SK-N-SH (cell line): Measurements from ENCODE around the gene SCN1B. TPM values are rescaled to one million over a fixed set of nuclear protein-coding genes. Genes with fewer than 3 reads are reported as not detected.
"Not testable (repeated sequence)": the region's sequence is repeated elsewhere in the genome, so short reads cannot be mapped to it uniquely, and the experiment has no call there.

Experiments
- CTCF ChIA-PET: fragments of 300-600, 350-600 bp; formaldehyde crosslinking; extraction: SDS; loops from one replicate; lab custom pipeline; 2021; lab: Yijun Ruan, JAX
- POLR2A ChIA-PET: fragments of 350-600 bp; sonication (Branson Sonifier 250); formaldehyde crosslinking; extraction: SDS; loops from one replicate; lab custom pipeline; 2020; ENCODE audit warnings: antibody characterized with exemption, inconsistent platforms; lab: Yijun Ruan, JAX
- DNase-seq: peaks from one replicate; pipeline ENCODE4 v3.0.0; 2012
- H2AFZ ChIP-seq: fragments of 200-600 bp; sonication (generic); 2 replicates; pipeline ENCODE4 v1.8.1; 2016; ENCODE audit warnings: antibody characterized with exemption, mild to moderate bottlenecking, low read depth
- H3F3A ChIP-seq: fragments of 200-600 bp; sonication (generic); replicated peaks from 2 replicates; pipeline ENCODE3; 2016; ENCODE audit warnings: antibody characterized with exemption, mild to moderate bottlenecking; ENCODE audit not compliant: insufficient read depth
- H3K27ac ChIP-seq, 2 experiments: fragments of 200-500 bp in 1 of 2; fragments of 200-600 bp in 1 of 2; sonication (Bioruptor generic) in 1 of 2; sonication (generic), shearing (Covaris generic) in 1 of 2; 2 replicates each; pipeline versions ENCODE4 v1.5.1 to v1.6.1; 2014 to 2016; ENCODE audit warnings: low read depth in 2 of 2, inconsistent platforms in 1 of 2, low read length in 1 of 2, mild to moderate bottlenecking in 1 of 2, mixed read lengths in 1 of 2
- H3K27me3 ChIP-seq: fragments of 200-600 bp; sonication (generic), shearing (Covaris generic); 2 replicates; pipeline ENCODE4 v1.6.1; 2016; ENCODE audit warnings: mixed run types; ENCODE audit not compliant: insufficient read depth
- H3K36me3 ChIP-seq, 2 experiments: fragments of 200-500 bp in 1 of 2; fragments of 200-600 bp in 1 of 2; sonication (Bioruptor generic) in 1 of 2; sonication (generic) in 1 of 2; replicated peaks in 1 of 2; 2 replicates each; pipeline versions ENCODE3 to v1.5.1; 2014 to 2016; ENCODE audit warnings: low read length in 1 of 2, mild to moderate bottlenecking in 1 of 2; ENCODE audit not compliant: insufficient read depth in 2 of 2, control insufficient read depth in 1 of 2
- H3K4me1 ChIP-seq, 2 experiments: fragments of 200-500 bp in 1 of 2; fragments of 200-600 bp in 1 of 2; sonication (Bioruptor generic) in 1 of 2; sonication (generic), shearing (Covaris generic) in 1 of 2; 2 replicates each; pipeline versions ENCODE4 v1.5.1 to v1.6.1; 2014 to 2016; ENCODE audit warnings: low read depth in 1 of 2, low read length in 1 of 2, mixed run types in 1 of 2; ENCODE audit not compliant: insufficient read depth in 2 of 2, control insufficient read depth in 1 of 2
- H3K4me2 ChIP-seq: fragments of 200-600 bp; sonication (generic), shearing (Covaris generic); 2 replicates; pipeline ENCODE4 v1.6.1; 2017; ENCODE audit warnings: mixed run types
- H3K4me3 ChIP-seq, 2 experiments: fragments of 200-500 bp in 1 of 2; fragments of 200-600 bp in 1 of 2; sonication (Bioruptor generic) in 1 of 2; sonication (generic), shearing (Covaris generic) in 1 of 2; 2 replicates each; pipeline versions ENCODE4 v1.5.1 to v1.8.1; 2014 to 2016; ENCODE audit warnings: low read depth in 2 of 2, inconsistent platforms in 1 of 2, low read length in 1 of 2, mild to moderate bottlenecking in 1 of 2, mixed read lengths in 1 of 2, moderate library complexity in 1 of 2
- H3K79me2 ChIP-seq: fragments of 200-600 bp; sonication (generic); 2 replicates; pipeline ENCODE4 v1.8.1; 2017; ENCODE audit warnings: mild to moderate bottlenecking; ENCODE audit not compliant: insufficient read depth
- H3K9ac ChIP-seq: fragments of 200-600 bp; sonication (generic); 2 replicates; pipeline ENCODE4 v1.6.1; 2017; ENCODE audit warnings: mixed run types
- H3K9me2 ChIP-seq: fragments of 200-600 bp; sonication (generic); 2 replicates; pipeline ENCODE4 v1.6.1; 2017; ENCODE audit warnings: mixed run types
- H3K9me3 ChIP-seq: fragments of 200-600 bp; sonication (generic); 2 replicates; pipeline ENCODE4 v1.6.1; 2017; ENCODE audit warnings: mixed run types, mild to moderate bottlenecking, moderate library complexity
- H4K20me1 ChIP-seq: fragments of 200-600 bp; sonication (generic); 2 replicates; pipeline ENCODE4 v1.6.1; 2017; ENCODE audit warnings: mild to moderate bottlenecking, mixed run types; ENCODE audit not compliant: insufficient read depth
- CHD2 ChIP-seq: fragments of 150-350 bp; IDR thresholded peaks from 2 replicates; pipeline ENCODE4 v1.6.1; 2018; ENCODE audit warnings: low read length; ENCODE audit not compliant: partially characterized antibody
- FOSL2 ChIP-seq: IDR thresholded peaks from 2 replicates; pipeline ENCODE4 v1.4.0; 2012; ENCODE audit warnings: low read depth, mild to moderate bottlenecking, moderate library complexity, borderline replicate concordance
- FOXJ3 ChIP-seq: sonication (generic); formaldehyde crosslinking; IDR thresholded peaks from 2 replicates; pipeline ENCODE4 v1.5.1; 2020; ENCODE audit warnings: mild to moderate bottlenecking, missing genetic modification reagents
- GABPA ChIP-seq: IDR thresholded peaks from 2 replicates; pipeline ENCODE4 v1.4.0; 2012; ENCODE audit warnings: low read depth, mild to moderate bottlenecking
- GATA2 ChIP-seq: sonication (generic); formaldehyde crosslinking; IDR thresholded peaks from 2 replicates; pipeline ENCODE4 v1.5.0; 2020; ENCODE audit warnings: mild to moderate bottlenecking, missing genetic modification reagents
- JUND ChIP-seq: IDR thresholded peaks from 2 replicates; pipeline ENCODE4 v1.4.0; 2012
- NRF1 ChIP-seq: IDR thresholded peaks from 2 replicates; pipeline ENCODE4 v1.6.1; 2012; ENCODE audit warnings: low read depth, mild to moderate bottlenecking, low read length
- POLR2AphosphoS5 ChIP-seq: IDR thresholded peaks from 2 replicates; pipeline ENCODE4 v1.6.1; 2012; ENCODE audit warnings: low read depth, low read length
- RAD21 ChIP-seq: IDR thresholded peaks from 2 replicates; pipeline ENCODE4 v1.6.1; 2012; ENCODE audit warnings: mild to moderate bottlenecking, low read length
- RFX5 ChIP-seq: IDR thresholded peaks from 2 replicates; pipeline ENCODE4 v1.6.1; 2012; ENCODE audit warnings: mild to moderate bottlenecking, improper control_type of control experiment, low read length
- RXRA ChIP-seq: IDR thresholded peaks from 2 replicates; pipeline ENCODE4 v1.4.0; 2012; ENCODE audit warnings: low read depth, mild to moderate bottlenecking, borderline replicate concordance
- SIN3A ChIP-seq: IDR thresholded peaks from 2 replicates; pipeline ENCODE4 v1.6.1; 2012; ENCODE audit warnings: low read depth, mild to moderate bottlenecking, low read length, moderate library complexity, borderline replicate concordance
- TCF12 ChIP-seq: IDR thresholded peaks from 2 replicates; pipeline ENCODE4 v1.4.0; 2012
- TEAD4 ChIP-seq: IDR thresholded peaks from 2 replicates; pipeline ENCODE4 v1.4.0; 2012; ENCODE audit warnings: mild to moderate bottlenecking, borderline replicate concordance; ENCODE audit not compliant: insufficient read depth
- USF1 ChIP-seq: IDR thresholded peaks from 2 replicates; pipeline ENCODE4 v1.4.0; 2012; ENCODE audit warnings: low read depth, borderline replicate concordance
- YY1 ChIP-seq: IDR thresholded peaks from 2 replicates; pipeline ENCODE4 v1.4.0; 2012; ENCODE audit warnings: low read depth, mild to moderate bottlenecking
- ZBTB33 ChIP-seq: IDR thresholded peaks from 2 replicates; pipeline ENCODE4 v1.4.0; 2012; ENCODE audit warnings: low read depth, borderline replicate concordance
- WGBS: methylation state at CpG from one replicate; pipeline ENCODE4 v1.1.6; 2017; ENCODE audit warnings: low lambda C conversion rate; 5-methylcytosine and 5-hydroxymethylcytosine counted together
- polyA plus RNA-seq, 3 experiments: library from polyadenylated mRNA; depleted of rRNA; stranded (reverse); fragments of >200 nt; gene quantifications; 2 replicates each; pipeline ENCODE4 v1.2.3, GENCODE V29; 2012

The SCN1B gene
- polyA plus RNA-seq, 1 of the 3 experiments (the other 2 are of a cell fraction) = 10.5 TPM

- no peaks in the 10 kb centered on the region for H3F3A ChIP-seq
- no peaks in the 10 kb centered on the region for H3K9me3 ChIP-seq
- 98% methylated on average over 12 of the region's 23 CpGs for WGBS
- H3K4me1 ChIP-seq = peaks cover 0 to 5% of the 10 kb centered on the region in 2 experiments; a peak in 1 of 4 replicates
- ChIA-PET POLR2A (interaction anchor here (1.2 kb wide), 1 partner anchor 13 kb away, joined by 4 read pairs; no protein-coding TSS in a partner anchor), CTCF (interaction anchor here (0.7 to 3.0 kb wide), 10 partner anchors 10 to 176 kb away, joined by 3 to 15 read pairs (median 6); partner anchors contain the start of gene SCN1B)
- DNase-seq = peak; percentile 27
- no peak overlapping the region for H3K4me3 ChIP-seq
- H4K20me1 ChIP-seq = no peaks in the 10 kb centered on the region
- H3K36me3 ChIP-seq = peaks cover 30 to 63% of the 10 kb centered on the region in 2 experiments
- no peak overlapping the region for H3K4me2 ChIP-seq
- no peak overlapping the region; a peak in 1 of 4 replicates for H3K27ac ChIP-seq
- H3K79me2 ChIP-seq = no peaks in the 10 kb centered on the region
- H3K9me2 ChIP-seq = no peaks in the 10 kb centered on the region
- H3K27me3 ChIP-seq = no peaks in the 10 kb centered on the region
- H2AFZ ChIP-seq = no peak overlapping the region
- TF ChIP-seq POLR2AphosphoS5 = no peak
- H3K9ac ChIP-seq = no peak overlapping the region
These were observed 16.2 kb upstream of the SCN1B start for GRCh38 chr19:35013820-35014754.

- H3K27me3 ChIP-seq, H3F3A ChIP-seq, H3K79me2 ChIP-seq, H3K4me3 ChIP-seq, H4K20me1 ChIP-seq, H3K27ac ChIP-seq, H3K4me2 ChIP-seq, H2AFZ ChIP-seq, H3K9ac ChIP-seq, POLR2A ChIA-PET, H3K4me1 ChIP-seq, H3K9me3 ChIP-seq, H3K9me2 ChIP-seq, DNase-seq: not testable (repeated sequence)
- peaks cover 36 to 63% of the 10 kb centered on the region in 2 experiments for H3K36me3 ChIP-seq
- 94% methylated on average over 4 of the region's 4 CpGs for WGBS
- CTCF ChIA-PET = interaction anchor here (1.2 to 3.0 kb wide), 5 partner anchors 14 to 176 kb away, joined by 3 to 15 read pairs (median 12); partner anchors contain the start of gene SCN1B
These were observed 15.5 kb upstream of the SCN1B start for GRCh38 chr19:35014774-35015173.

GRCh38 chr19:35015270-35015953, 14.9 kb upstream of the SCN1B start:
- CTCF ChIA-PET = interaction anchor here (1.6 to 3.0 kb wide), 3 partner anchors 29 to 42 kb away, joined by 4 to 13 read pairs (median 11); no protein-coding TSS in a partner anchor
- peaks cover 36 to 58% of the 10 kb centered on the region in 2 experiments for H3K36me3 ChIP-seq
- DNase-seq = peak; percentile 23
- H3K4me3 ChIP-seq = no peak overlapping the region
- POLR2A ChIA-PET = no interaction called here
- H2AFZ ChIP-seq = no peak overlapping the region
- H4K20me1 ChIP-seq = no peaks in the 10 kb centered on the region
- peaks cover 0 to 5% of the 10 kb centered on the region in 2 experiments; a peak in 1 of 4 replicates for H3K4me1 ChIP-seq
- no peaks in the 10 kb centered on the region for H3K9me3 ChIP-seq
- 92% methylated on average over 14 of the region's 16 CpGs for WGBS
- H3K27me3 ChIP-seq = no peaks in the 10 kb centered on the region
- H3F3A ChIP-seq = no peaks in the 10 kb centered on the region
- H3K4me2 ChIP-seq = no peak overlapping the region
- no peak overlapping the region for H3K9ac ChIP-seq
- no peak overlapping the region for H3K27ac ChIP-seq
- H3K79me2 ChIP-seq = no peaks in the 10 kb centered on the region
- no peaks in the 10 kb centered on the region for H3K9me2 ChIP-seq
- TF ChIP-seq FOSL2 = no peak
- TF ChIP-seq SIN3A = no peak
- TF ChIP-seq TCF12 = no peak
- TF ChIP-seq TEAD4 = no peak
- no peak for TF ChIP-seq NRF1
- TF ChIP-seq RAD21 = no peak
- TF ChIP-seq GABPA = no peak
- no peak for TF ChIP-seq FOXJ3
- TF ChIP-seq YY1 = no peak
- TF ChIP-seq JUND = no peak
- no peak for TF ChIP-seq GATA2 (CRISPR knock-in tag)
- no peak for TF ChIP-seq RFX5
- TF ChIP-seq POLR2AphosphoS5 = no peak
- no peak for TF ChIP-seq RXRA
- TF ChIP-seq CHD2 = no peak
- no peak for TF ChIP-seq ZBTB33
- no peak for TF ChIP-seq USF1
